Vagina (tissue), 2 donors: Measurements from ENCODE around the gene ID3. TPM values are rescaled to one million over a fixed set of nuclear protein-coding genes. Genes with fewer than 3 reads are reported as not detected.

Experiments used
- DNase-seq, 2 donors: peaks; one replicate each; pipeline ENCODE4 v3.0.0-alpha.2; 2017; ENCODE audit errors: extremely low spot score in 2 of 2
- H3K27ac ChIP-seq: fragments of 200-600 bp; sonication (generic); one replicate; pipeline ENCODE4 v1.5.1; 2019
- H3K27me3 ChIP-seq: fragments of 200-600 bp; sonication (generic); one replicate; pipeline ENCODE4 v1.5.1; 2019
- H3K36me3 ChIP-seq, 2 donors: fragments of 200-600 bp; sonication (generic); one replicate each; pipeline ENCODE4 v1.5.1; 2017 to 2019
- H3K4me1 ChIP-seq: fragments of 200-600 bp; sonication (generic); one replicate; pipeline ENCODE4 v1.5.1; 2019
- H3K4me3 ChIP-seq, 2 donors: fragments of 200-600 bp; sonication (generic); 1 replicate in 1 of 2; 2 replicates in 1 of 2; pipeline ENCODE4 v1.5.1; 2016 to 2019
- H3K9me3 ChIP-seq: fragments of 200-600 bp; sonication (generic); one replicate; pipeline ENCODE4 v1.5.1; 2019
- POLR2A ChIP-seq, 2 donors: fragments of 450-650 bp; IDR thresholded peaks; one replicate each; pipeline ENCODE4 v1.6.1; 2017; ENCODE audit warnings: antibody characterized with exemption in 2 of 2, mild to moderate bottlenecking in 2 of 2, moderate library complexity in 2 of 2
- POLR2AphosphoS5 ChIP-seq, 2 donors: sonication (generic); formaldehyde crosslinking; IDR thresholded peaks; one replicate each; pipeline ENCODE4 v1.9.0; 2017; ENCODE audit warnings: antibody characterized with exemption in 2 of 2, mild to moderate bottlenecking in 2 of 2, low read depth in 1 of 2; ENCODE audit not compliant: insufficient read depth in 1 of 2
- intact Hi-C: fragments of 100-400 bp; cut with DNase I; formaldehyde crosslinking; loops from one replicate; pipeline ENCODE4 v1.15.1; 2023
- total RNA-seq: library from RNA; depleted of rRNA; stranded (reverse); fragments of >200 nt; gene quantifications from one replicate; pipeline ENCODE4 v1.2.3, GENCODE V29; 2016
- TF ChIP-seq, protein P1 (sequence below), 3 experiments: fragments of 450-650 bp in 2 of 3; fragments of 200-600 bp in 1 of 3; sonication (generic) in 1 of 3; IDR thresholded peaks; one replicate each; pipeline ENCODE4 v1.5.1; 2017 to 2019; ENCODE audit warnings: antibody characterized with exemption in 3 of 3, mild to moderate bottlenecking in 2 of 3, moderate library complexity in 2 of 3

Gene ID3
- total RNA-seq, 1 donor from 2014 or later, result 358 TPM

DNA sequence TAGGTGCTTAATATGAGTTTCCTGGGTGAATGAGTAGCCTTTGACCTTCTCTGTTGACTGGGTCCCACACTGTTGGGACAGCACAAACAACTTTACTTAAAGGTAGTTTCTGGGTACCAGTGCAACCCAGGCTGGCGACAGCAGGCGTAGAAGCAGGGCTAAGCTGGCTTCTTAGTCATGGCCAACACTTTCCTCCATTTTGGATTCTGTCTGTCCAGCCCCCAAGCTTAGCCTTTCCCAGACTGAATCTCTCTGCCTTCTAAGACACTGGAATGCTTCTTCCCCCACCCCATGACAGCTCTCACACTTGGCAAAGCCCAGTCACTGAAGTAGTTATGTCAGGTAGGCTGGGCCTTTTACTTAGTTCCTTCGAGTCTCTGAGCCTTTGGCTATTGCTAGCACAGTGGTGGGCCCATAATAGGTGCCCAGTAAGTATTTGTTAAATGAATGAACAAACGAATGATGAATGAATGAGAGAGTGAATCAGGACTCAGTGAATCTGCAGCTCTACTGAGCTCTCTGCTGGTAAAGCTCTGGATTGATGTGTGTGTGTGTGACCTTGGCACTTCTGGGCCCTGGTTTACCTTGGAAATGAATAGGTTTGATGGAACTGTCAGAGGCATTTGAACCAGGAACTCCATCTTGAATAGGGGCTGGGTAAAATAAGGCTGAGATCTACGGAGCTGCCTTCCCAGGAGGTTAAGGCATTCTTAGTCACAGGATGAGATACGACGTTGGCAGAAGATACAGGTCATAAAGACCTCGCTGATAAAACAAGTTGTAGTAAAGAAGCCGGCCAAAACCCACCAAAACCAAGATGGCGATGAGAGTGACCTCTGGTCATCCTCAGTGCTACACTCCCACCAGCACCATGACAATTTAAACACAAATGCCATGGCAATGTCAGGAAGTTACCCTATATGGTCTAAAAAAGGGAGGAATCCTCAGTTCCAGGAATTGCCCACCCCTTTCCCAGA, 37.4 kb upstream of the ID3 start:
- H3K4me1 ChIP-seq, result peaks cover 32% of the 10 kb centered on the region
- intact Hi-C loops, result no loop called here

DNA sequence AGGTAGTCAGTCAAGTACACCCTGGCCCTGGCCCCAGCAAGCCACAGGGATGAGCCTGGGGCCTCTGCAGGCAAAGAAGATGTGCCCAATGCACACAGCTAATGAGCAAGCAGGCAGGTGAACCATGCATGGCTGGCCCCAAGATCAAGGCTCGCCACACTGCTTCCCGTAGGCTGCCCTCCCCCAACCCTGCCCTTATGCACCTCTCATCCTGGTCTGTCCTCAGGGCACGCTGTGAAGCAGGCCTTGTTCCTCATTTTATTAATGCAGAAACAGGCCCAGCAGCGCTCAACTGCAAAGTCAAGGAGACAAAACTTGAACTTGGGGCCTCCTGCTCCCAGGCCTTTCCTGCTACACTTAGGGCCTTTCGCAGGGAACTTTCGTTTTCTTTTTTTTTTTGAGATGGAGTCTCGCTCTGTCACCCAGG, 35.6 kb upstream of the ID3 start:
- Histone ChIP-seq H3K4me3 (no peak overlapping the region), H3K4me1 (peaks cover 34% of the 10 kb centered on the region), H3K27me3 (no peaks in the 10 kb centered on the region), H3K27ac (no peak overlapping the region), H3K36me3 (no peaks in the 10 kb centered on the region), H3K9me3 (no peaks in the 10 kb centered on the region)
- DNase-seq, result no peak
- intact Hi-C loops, result no loop called here
- TF ChIP-seq, protein P1, sequence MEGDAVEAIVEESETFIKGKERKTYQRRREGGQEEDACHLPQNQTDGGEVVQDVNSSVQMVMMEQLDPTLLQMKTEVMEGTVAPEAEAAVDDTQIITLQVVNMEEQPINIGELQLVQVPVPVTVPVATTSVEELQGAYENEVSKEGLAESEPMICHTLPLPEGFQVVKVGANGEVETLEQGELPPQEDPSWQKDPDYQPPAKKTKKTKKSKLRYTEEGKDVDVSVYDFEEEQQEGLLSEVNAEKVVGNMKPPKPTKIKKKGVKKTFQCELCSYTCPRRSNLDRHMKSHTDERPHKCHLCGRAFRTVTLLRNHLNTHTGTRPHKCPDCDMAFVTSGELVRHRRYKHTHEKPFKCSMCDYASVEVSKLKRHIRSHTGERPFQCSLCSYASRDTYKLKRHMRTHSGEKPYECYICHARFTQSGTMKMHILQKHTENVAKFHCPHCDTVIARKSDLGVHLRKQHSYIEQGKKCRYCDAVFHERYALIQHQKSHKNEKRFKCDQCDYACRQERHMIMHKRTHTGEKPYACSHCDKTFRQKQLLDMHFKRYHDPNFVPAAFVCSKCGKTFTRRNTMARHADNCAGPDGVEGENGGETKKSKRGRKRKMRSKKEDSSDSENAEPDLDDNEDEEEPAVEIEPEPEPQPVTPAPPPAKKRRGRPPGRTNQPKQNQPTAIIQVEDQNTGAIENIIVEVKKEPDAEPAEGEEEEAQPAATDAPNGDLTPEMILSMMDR (IDR thresholded peaks at IDR 0.05), result no peak
- TF ChIP-seq POLR2AphosphoS5 (IDR thresholded peaks at IDR 0.05; ENCODE audit: insufficient read depth in 1 of 2, low read depth in 1 of 2) (no peak), POLR2A (IDR thresholded peaks at IDR 0.05) (no peak)

More for the DNA sequence above, 37.4 kb upstream of the ID3 start:
- no peak overlapping the region for H3K4me3 ChIP-seq
- H3K36me3 ChIP-seq, result no peaks in the 10 kb centered on the region
- TF ChIP-seq, protein P1 (IDR thresholded peaks at IDR 0.05), result no peak
- TF ChIP-seq POLR2A (IDR thresholded peaks at IDR 0.05), result no peak
- no peak for TF ChIP-seq POLR2AphosphoS5 (IDR thresholded peaks at IDR 0.05; ENCODE audit: insufficient read depth in 1 of 2, low read depth in 1 of 2)
- DNase-seq, result no peak
- H3K9me3 ChIP-seq, result no peaks in the 10 kb centered on the region
- no peak overlapping the region for H3K27ac ChIP-seq
- no peaks in the 10 kb centered on the region for H3K27me3 ChIP-seq

DNA sequence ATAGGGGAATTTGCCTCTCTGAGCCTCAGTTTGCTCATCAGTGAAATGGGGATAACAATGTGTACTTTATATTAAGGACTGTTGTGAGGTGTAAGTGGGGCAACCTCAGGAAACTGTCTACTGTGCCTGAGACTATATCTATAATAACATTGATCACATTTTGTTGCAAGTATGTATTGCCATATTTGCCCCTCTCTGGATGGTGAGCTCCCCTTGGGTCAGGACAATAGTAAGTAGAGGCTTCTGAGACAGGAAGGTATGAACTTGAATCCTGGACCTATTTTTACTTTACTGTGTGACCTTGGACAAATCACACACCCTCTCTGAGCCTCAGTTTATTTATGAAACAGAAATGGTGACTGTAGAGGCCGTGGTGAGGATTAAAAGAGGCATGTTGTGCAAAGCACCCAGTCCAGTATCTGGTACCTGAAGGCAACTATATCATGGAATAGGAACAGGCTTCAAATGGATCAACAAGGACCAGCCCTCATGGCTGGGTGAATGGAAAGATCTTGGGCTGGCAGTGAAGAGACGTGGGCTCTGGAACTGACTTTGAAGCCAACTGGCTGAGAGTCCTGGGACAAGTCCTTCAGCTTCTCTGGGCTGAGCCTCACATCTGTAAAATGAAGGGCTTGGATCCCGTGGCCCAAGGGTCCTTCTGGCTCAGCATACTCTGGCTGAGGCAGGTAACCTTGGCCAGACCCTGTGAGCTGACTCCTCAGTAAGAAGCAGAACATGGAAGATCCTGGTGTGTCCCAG, 35.0 kb upstream of the ID3 start:
- intact Hi-C loops, result no loop called here
- DNase-seq, result no peak
- no peak for TF ChIP-seq POLR2A (IDR thresholded peaks at IDR 0.05)
- no peak for TF ChIP-seq POLR2AphosphoS5 (IDR thresholded peaks at IDR 0.05; ENCODE audit: insufficient read depth in 1 of 2, low read depth in 1 of 2)
- TF ChIP-seq, protein P1 (IDR thresholded peaks at IDR 0.05), result no peak
- no peaks in the 10 kb centered on the region for H3K9me3 ChIP-seq
- H3K36me3 ChIP-seq, result no peaks in the 10 kb centered on the region
- no peak overlapping the region for H3K27ac ChIP-seq
- peaks cover 34% of the 10 kb centered on the region for H3K4me1 ChIP-seq
- H3K27me3 ChIP-seq, result no peaks in the 10 kb centered on the region
- H3K4me3 ChIP-seq, result no peak overlapping the region

DNA sequence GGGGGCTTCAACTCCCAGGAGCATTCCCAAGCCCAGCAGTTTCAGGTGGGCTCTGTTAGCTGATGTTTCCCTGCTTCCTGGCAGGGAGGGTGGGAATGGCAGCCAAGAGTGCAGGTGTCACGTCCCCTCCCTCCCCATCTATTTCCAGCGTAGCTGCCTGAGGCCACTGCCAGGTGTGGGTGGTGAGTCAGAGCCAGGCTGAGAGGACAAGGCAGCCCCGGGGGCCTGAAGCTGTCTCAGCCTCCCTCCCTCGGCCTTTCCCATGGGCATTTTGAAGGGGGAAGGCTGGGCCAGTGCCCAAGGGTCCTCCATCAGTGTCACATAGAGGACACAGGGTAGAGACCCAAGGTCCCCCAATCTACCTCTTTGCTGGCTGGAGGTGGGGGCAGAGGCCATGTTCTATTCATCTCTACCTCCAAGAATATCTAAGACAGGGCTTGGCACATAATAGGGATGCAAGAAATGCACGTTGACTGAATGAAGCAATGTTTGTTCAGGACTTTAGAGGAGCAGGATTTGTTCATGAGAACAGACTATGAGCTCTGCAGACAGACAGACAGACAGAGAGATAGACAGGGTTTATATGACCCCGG, 34.4 kb upstream of the ID3 start:
- H3K4me1 ChIP-seq, result peaks cover 34% of the 10 kb centered on the region
- H3K4me3 ChIP-seq, result no peak overlapping the region
- H3K36me3 ChIP-seq, result no peaks in the 10 kb centered on the region
- intact Hi-C loops, result no loop called here
- peak overlapping the region; percentile 49 for H3K27ac ChIP-seq
- no peaks in the 10 kb centered on the region for H3K27me3 ChIP-seq
- no peaks in the 10 kb centered on the region for H3K9me3 ChIP-seq
- TF ChIP-seq POLR2A (IDR thresholded peaks at IDR 0.05), result no peak
- peak in 1 of 2 donors; percentile 30 for TF ChIP-seq POLR2AphosphoS5 (IDR thresholded peaks at IDR 0.05; ENCODE audit: insufficient read depth in 1 of 2, low read depth in 1 of 2)
- TF ChIP-seq, protein P1 (IDR thresholded peaks at IDR 0.05), result no peak
- DNase-seq, result no peak
